SK-N-SH treated with all-trans-retinoic acid at 6 μM for 48 hours (cell line): Measurements from ENCODE around the gene MTHFS.

ENCODE experiments used
- ATAC-seq: fragments of 200-7000 bp; cut with Tn5 transposase; 3 replicates; pipeline ENCODE4 v1.9.1; 2020; ENCODE audit warnings: mild to moderate bottlenecking, moderate library complexity
- CSDC2 ChIP-seq: fragments of 250-450 bp; sonication (Bioruptor Pico); IDR thresholded peaks from 2 replicates; pipeline ENCODE4 v1.5.0; 2020; ENCODE audit warnings: mild to moderate bottlenecking, moderate library complexity
- CSRNP3 ChIP-seq: fragments of 250-450 bp; sonication (Bioruptor Pico); IDR thresholded peaks from 2 replicates; pipeline ENCODE4 v1.5.1; 2021; ENCODE audit warnings: mild to moderate bottlenecking, moderate library complexity
- ESRRG ChIP-seq: fragments of 250-450 bp; sonication (Bioruptor Pico); IDR thresholded peaks from 2 replicates; pipeline ENCODE4 v1.6.1; 2021; ENCODE audit warnings: mild to moderate bottlenecking
- GLIS3 ChIP-seq: fragments of 250-450 bp; sonication (Bioruptor Pico); IDR thresholded peaks from 2 replicates; pipeline ENCODE4 v1.5.0; 2020; ENCODE audit warnings: mild to moderate bottlenecking, moderate library complexity
- ISL1 ChIP-seq: fragments of 250-450 bp; sonication (Bioruptor Pico); IDR thresholded peaks from 2 replicates; pipeline ENCODE4 v2.1.2; 2022; ENCODE audit warnings: mild to moderate bottlenecking, moderate library complexity
- OSR1 ChIP-seq: fragments of 250-450 bp; sonication (Bioruptor Pico); IDR thresholded peaks from 2 replicates; pipeline ENCODE4 v1.8.0; 2022; ENCODE audit warnings: moderate library complexity, mild to moderate bottlenecking, inconsistent platforms
- PPARA ChIP-seq: fragments of 250-450 bp; sonication (Bioruptor Pico); IDR thresholded peaks from 2 replicates; pipeline ENCODE4 v1.5.0; 2020; ENCODE audit warnings: mild to moderate bottlenecking, borderline replicate concordance
- RARB ChIP-seq: fragments of 250-450 bp; sonication (Bioruptor Pico); IDR thresholded peaks from 2 replicates; pipeline ENCODE4 v1.8.0; 2021; ENCODE audit warnings: mild to moderate bottlenecking, moderate library complexity
- TCF4 ChIP-seq: fragments of 250-450 bp; sonication (Bioruptor Pico); IDR thresholded peaks from 2 replicates; pipeline ENCODE4 v1.8.0; 2021; ENCODE audit warnings: mild to moderate bottlenecking, moderate library complexity, borderline replicate concordance
- TOX ChIP-seq: fragments of 250-450 bp; sonication (Bioruptor Pico); IDR thresholded peaks from 2 replicates; pipeline ENCODE4 v1.8.0; 2021; ENCODE audit warnings: mild to moderate bottlenecking, moderate library complexity, borderline replicate concordance
- TSHZ2 ChIP-seq: fragments of 250-450 bp; sonication (Bioruptor Pico); IDR thresholded peaks from 2 replicates; pipeline ENCODE4 v1.5.0; 2020; ENCODE audit warnings: mild to moderate bottlenecking, moderate library complexity
- ZC3H10 ChIP-seq: fragments of 250-450 bp; sonication (Bioruptor Pico); IDR thresholded peaks from 2 replicates; pipeline ENCODE4 v1.5.1; 2021; ENCODE audit warnings: mild to moderate bottlenecking, moderate library complexity
- ZFP3 ChIP-seq: fragments of 250-450 bp; sonication (Bioruptor Pico); IDR thresholded peaks from 2 replicates; pipeline ENCODE4 v1.5.0; 2020; ENCODE audit warnings: mild to moderate bottlenecking, moderate library complexity
- ZFP30 ChIP-seq: fragments of 450-650 bp; formaldehyde crosslinking; IDR thresholded peaks from 2 replicates; pipeline ENCODE4 v1.5.0; 2022; ENCODE audit warnings: mild to moderate bottlenecking, moderate library complexity
- ZNF565 ChIP-seq: fragments of 450-650 bp; formaldehyde crosslinking; conservative IDR thresholded peaks from 2 replicates; pipeline ENCODE4 v1.5.0; 2020; ENCODE audit warnings: low read depth, mild to moderate bottlenecking, moderate library complexity
- ZNF70 ChIP-seq: fragments of 450-650 bp; formaldehyde crosslinking; IDR thresholded peaks from 2 replicates; pipeline ENCODE4 v1.5.0; 2020; ENCODE audit warnings: mild to moderate bottlenecking, moderate library complexity
- ZNF8 ChIP-seq: fragments of 450-650 bp; formaldehyde crosslinking; IDR thresholded peaks from 2 replicates; pipeline ENCODE4 v1.5.0; 2020; ENCODE audit warnings: mild to moderate bottlenecking, moderate library complexity
- TF ChIP-seq, protein P1 (sequence below): fragments of 250-450 bp; sonication (Bioruptor Pico); IDR thresholded peaks from 2 replicates; pipeline ENCODE4 v1.5.1; 2020; ENCODE audit warnings: low read depth, mild to moderate bottlenecking, moderate library complexity
- TF ChIP-seq, protein P2 (sequence below): fragments of 250-450 bp; sonication (Bioruptor Pico); IDR thresholded peaks from 2 replicates; pipeline ENCODE4 v1.8.0; 2020; ENCODE audit warnings: mild to moderate bottlenecking, moderate library complexity, borderline replicate concordance
- TF ChIP-seq, protein P3 (sequence below): fragments of 250-450 bp; sonication (Bioruptor Pico); IDR thresholded peaks from 2 replicates; pipeline ENCODE4 v1.8.0; 2021; ENCODE audit warnings: low read depth, mild to moderate bottlenecking, moderate library complexity, borderline replicate concordance

Gene MTHFS

DNA sequence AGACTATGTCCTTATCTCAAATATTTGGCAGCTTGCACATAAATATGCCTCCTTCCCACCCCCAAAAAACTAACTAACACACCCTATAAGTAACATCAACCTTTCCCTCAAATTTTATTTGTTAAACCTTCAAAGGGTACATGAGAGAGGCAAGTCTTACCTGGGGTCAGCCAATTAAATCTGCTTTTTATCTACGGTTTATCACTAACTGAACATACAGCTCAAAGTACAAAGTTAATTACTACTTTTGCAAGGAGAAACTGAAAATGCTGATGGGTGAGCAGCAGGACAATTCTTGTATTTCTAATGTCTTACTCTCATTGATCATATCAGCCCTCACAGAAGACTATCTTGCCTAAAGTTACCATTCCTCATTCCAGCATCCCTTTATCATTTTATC is 34.6 kb downstream of the MTHFS start (continued):
- TF ChIP-seq CSRNP3 (CRISPR knock-in tag) (no peak), TCF4 (CRISPR knock-in tag) (no peak), PPARA (CRISPR knock-in tag) (no peak), RARB (CRISPR knock-in tag) (no peak), ZNF8 (CRISPR knock-in tag) (no peak), CSDC2 (no peak)

DNA sequence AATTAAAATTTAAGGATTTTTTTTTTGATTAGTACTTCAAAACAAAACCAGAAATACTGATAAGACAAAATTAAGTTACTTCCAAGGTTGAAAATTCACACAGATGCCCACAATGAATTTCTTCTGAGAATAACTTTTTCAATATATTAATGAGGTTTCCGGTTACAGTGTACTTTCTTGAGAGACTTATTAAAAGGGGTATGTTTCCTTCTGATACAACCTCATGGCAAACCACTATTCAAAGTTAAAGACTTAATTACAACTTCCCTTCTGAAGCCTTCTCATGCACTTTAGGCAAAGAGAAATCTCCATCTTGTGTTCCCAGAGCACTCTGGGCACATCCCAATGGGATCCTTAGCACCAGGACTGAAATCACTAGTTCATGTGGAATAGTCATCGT is 36.2 kb downstream of the MTHFS start:
- TF ChIP-seq, protein P1, sequence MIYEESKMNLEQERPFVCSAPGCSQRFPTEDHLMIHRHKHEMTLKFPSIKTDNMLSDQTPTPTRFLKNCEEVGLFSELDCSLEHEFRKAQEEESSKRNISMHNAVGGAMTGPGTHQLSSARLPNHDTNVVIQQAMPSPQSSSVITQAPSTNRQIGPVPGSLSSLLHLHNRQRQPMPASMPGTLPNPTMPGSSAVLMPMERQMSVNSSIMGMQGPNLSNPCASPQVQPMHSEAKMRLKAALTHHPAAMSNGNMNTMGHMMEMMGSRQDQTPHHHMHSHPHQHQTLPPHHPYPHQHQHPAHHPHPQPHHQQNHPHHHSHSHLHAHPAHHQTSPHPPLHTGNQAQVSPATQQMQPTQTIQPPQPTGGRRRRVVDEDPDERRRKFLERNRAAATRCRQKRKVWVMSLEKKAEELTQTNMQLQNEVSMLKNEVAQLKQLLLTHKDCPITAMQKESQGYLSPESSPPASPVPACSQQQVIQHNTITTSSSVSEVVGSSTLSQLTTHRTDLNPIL (CRISPR knock-in tag) = no peak
- TF ChIP-seq ISL1 (CRISPR knock-in tag) = no peak
- TF ChIP-seq ZNF565 = no peak
- TF ChIP-seq, protein P2, sequence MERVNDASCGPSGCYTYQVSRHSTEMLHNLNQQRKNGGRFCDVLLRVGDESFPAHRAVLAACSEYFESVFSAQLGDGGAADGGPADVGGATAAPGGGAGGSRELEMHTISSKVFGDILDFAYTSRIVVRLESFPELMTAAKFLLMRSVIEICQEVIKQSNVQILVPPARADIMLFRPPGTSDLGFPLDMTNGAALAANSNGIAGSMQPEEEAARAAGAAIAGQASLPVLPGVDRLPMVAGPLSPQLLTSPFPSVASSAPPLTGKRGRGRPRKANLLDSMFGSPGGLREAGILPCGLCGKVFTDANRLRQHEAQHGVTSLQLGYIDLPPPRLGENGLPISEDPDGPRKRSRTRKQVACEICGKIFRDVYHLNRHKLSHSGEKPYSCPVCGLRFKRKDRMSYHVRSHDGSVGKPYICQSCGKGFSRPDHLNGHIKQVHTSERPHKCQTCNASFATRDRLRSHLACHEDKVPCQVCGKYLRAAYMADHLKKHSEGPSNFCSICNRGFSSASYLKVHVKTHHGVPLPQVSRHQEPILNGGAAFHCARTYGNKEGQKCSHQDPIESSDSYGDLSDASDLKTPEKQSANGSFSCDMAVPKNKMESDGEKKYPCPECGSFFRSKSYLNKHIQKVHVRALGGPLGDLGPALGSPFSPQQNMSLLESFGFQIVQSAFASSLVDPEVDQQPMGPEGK (CRISPR knock-in tag) = no peak
- no peak for TF ChIP-seq TCF4 (CRISPR knock-in tag)
- TF ChIP-seq TSHZ2 (CRISPR knock-in tag) = no peak
- no peak for TF ChIP-seq TOX
- no peak for TF ChIP-seq ZFP3
- no peak for TF ChIP-seq ZNF70 (CRISPR knock-in tag)
- TF ChIP-seq CSDC2 = no peak
- no peak for TF ChIP-seq GLIS3 (CRISPR knock-in tag)
- no peak for TF ChIP-seq CSRNP3 (CRISPR knock-in tag)
- TF ChIP-seq, protein P3, sequence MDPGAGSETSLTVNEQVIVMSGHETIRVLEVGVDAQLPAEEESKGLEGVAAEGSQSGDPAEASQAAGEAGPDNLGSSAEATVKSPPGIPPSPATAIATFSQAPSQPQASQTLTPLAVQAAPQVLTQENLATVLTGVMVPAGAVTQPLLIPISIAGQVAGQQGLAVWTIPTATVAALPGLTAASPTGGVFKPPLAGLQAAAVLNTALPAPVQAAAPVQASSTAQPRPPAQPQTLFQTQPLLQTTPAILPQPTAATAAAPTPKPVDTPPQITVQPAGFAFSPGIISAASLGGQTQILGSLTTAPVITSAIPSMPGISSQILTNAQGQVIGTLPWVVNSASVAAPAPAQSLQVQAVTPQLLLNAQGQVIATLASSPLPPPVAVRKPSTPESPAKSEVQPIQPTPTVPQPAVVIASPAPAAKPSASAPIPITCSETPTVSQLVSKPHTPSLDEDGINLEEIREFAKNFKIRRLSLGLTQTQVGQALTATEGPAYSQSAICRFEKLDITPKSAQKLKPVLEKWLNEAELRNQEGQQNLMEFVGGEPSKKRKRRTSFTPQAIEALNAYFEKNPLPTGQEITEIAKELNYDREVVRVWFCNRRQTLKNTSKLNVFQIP (CRISPR knock-in tag) = no peak
- TF ChIP-seq RARB (CRISPR knock-in tag) = no peak
- TF ChIP-seq ZNF8 (CRISPR knock-in tag) = no peak
- TF ChIP-seq ZFP30 (CRISPR knock-in tag) = no peak
- TF ChIP-seq OSR1 (CRISPR knock-in tag) = no peak
- ATAC-seq = no peak

GRCh38 chr15:79858469-79858868 is 38.3 kb downstream of the MTHFS start:
- TF ChIP-seq TCF4 (CRISPR knock-in tag) = no peak
- TF ChIP-seq ZNF70 (CRISPR knock-in tag) = no peak
- no peak for TF ChIP-seq ZFP30 (CRISPR knock-in tag)
- no peak for TF ChIP-seq RARB (CRISPR knock-in tag)
- TF ChIP-seq TOX = no peak
- no peak for TF ChIP-seq ESRRG (CRISPR knock-in tag)
- no peak for TF ChIP-seq ZC3H10 (CRISPR knock-in tag)
- no peak for TF ChIP-seq CSDC2
- no peak for ATAC-seq
